Hepatocyte (in vitro differentiated cells): ENCODE data around the gene SWSAP1.

Experiments used
- EZH2 ChIP-seq: fragments of 200-600 bp; sonication (generic); IDR thresholded peaks from 2 replicates; pipeline ENCODE4 v1.6.1; 2016; ENCODE audit warnings: antibody characterized with exemption, mild to moderate bottlenecking, borderline replicate concordance
- EZH2phosphoT487 ChIP-seq: fragments of 200-600 bp; sonication (generic); IDR thresholded peaks from one replicate; pipeline ENCODE4 v1.6.1; 2018; ENCODE audit warnings: antibody characterized with exemption, mild to moderate bottlenecking, low read depth, moderate library complexity; ENCODE audit not compliant: unreplicated experiment, severe bottlenecking
- TF ChIP-seq, protein P1 (sequence below): fragments of 200-600 bp; sonication (generic); IDR thresholded peaks from 2 replicates; pipeline ENCODE4 v1.5.1; 2016; ENCODE audit warnings: antibody characterized with exemption, mild to moderate bottlenecking; ENCODE audit not compliant: poor library complexity

DNA sequence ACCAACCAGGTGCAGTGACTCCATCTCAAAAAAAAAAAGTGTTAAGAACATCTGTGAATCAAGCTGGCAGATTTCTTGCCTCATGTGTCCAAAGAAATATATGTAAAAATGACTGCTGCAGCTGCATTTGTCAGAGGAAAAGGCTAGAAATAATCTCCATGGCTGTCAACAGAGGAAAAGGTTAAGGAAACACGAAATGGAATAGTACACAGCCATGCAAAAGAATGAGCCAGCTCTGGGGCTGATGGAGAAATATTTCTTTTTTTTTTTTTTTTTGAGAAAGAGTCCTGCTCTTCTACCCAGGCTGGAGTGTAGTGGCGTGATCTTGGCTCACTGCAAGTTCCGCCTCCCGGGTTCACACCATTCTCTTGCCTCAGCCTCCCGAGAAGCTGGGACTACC lies 41.6 kb upstream of the SWSAP1 start:
- TF ChIP-seq, protein P1, sequence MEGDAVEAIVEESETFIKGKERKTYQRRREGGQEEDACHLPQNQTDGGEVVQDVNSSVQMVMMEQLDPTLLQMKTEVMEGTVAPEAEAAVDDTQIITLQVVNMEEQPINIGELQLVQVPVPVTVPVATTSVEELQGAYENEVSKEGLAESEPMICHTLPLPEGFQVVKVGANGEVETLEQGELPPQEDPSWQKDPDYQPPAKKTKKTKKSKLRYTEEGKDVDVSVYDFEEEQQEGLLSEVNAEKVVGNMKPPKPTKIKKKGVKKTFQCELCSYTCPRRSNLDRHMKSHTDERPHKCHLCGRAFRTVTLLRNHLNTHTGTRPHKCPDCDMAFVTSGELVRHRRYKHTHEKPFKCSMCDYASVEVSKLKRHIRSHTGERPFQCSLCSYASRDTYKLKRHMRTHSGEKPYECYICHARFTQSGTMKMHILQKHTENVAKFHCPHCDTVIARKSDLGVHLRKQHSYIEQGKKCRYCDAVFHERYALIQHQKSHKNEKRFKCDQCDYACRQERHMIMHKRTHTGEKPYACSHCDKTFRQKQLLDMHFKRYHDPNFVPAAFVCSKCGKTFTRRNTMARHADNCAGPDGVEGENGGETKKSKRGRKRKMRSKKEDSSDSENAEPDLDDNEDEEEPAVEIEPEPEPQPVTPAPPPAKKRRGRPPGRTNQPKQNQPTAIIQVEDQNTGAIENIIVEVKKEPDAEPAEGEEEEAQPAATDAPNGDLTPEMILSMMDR = no peak
- TF ChIP-seq EZH2 = no peak
- no peak for TF ChIP-seq EZH2phosphoT487
